ENCODE data around the gene MYO1D.

DNA sequence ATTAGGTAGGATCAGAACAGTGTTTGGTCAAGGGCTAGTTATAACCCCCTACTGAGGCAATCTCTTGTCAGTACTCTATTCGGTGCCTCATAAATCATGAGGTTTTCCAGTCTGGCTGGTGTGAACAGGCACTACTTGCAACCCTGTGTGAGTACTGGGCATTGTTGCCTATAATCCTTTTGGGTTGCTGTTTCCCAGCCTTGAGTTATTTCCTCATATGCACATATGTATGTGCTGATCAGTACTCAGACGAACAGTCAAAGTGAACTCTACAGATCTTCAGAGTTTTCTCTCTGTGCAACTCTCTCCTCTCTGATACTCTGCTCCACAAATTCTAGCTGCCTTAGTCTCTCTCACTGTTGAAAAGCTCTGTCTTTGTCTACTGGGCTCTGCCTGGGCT is 225.8 kb downstream of the MYO1D start:
- TF ChIP-seq, protein P1, sequence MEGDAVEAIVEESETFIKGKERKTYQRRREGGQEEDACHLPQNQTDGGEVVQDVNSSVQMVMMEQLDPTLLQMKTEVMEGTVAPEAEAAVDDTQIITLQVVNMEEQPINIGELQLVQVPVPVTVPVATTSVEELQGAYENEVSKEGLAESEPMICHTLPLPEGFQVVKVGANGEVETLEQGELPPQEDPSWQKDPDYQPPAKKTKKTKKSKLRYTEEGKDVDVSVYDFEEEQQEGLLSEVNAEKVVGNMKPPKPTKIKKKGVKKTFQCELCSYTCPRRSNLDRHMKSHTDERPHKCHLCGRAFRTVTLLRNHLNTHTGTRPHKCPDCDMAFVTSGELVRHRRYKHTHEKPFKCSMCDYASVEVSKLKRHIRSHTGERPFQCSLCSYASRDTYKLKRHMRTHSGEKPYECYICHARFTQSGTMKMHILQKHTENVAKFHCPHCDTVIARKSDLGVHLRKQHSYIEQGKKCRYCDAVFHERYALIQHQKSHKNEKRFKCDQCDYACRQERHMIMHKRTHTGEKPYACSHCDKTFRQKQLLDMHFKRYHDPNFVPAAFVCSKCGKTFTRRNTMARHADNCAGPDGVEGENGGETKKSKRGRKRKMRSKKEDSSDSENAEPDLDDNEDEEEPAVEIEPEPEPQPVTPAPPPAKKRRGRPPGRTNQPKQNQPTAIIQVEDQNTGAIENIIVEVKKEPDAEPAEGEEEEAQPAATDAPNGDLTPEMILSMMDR (IDR thresholded peaks at IDR 0.05), result no peak
- no peak for TF ChIP-seq POLR2A (IDR thresholded peaks at IDR 0.05)
